HepG2 (cell line): ENCODE data around the gene KLF13. TPM values are rescaled to one million over a fixed set of nuclear protein-coding genes. Genes with fewer than 3 reads are reported as not detected.

Experiments used
- FOXK1 ChIP-seq: sonication (generic); formaldehyde crosslinking; IDR thresholded peaks from 2 replicates; pipeline ENCODE4 v1.4.0; 2020; ENCODE audit warnings: low read depth, missing genetic modification reagents, borderline replicate concordance
- HHEX ChIP-seq: IDR thresholded peaks from 2 replicates; pipeline ENCODE4 v1.6.1; 2016; ENCODE audit warnings: control low read depth
- HMG20B ChIP-seq: conservative IDR thresholded peaks from 2 replicates; pipeline ENCODE4 v1.6.1; 2016; ENCODE audit warnings: missing genetic modification reagents, missing compliant biosample characterization
- KAT2B ChIP-seq: fragments of 150-350 bp; IDR thresholded peaks from 2 replicates; pipeline ENCODE4 v1.6.1; 2014; ENCODE audit warnings: low read depth, low read length, borderline replicate concordance
- MIXL1 ChIP-seq: IDR thresholded peaks from 2 replicates; pipeline ENCODE4 v1.6.1; 2016
- NFKBIZ ChIP-seq: IDR thresholded peaks from 2 replicates; pipeline ENCODE4 v1.6.1; 2018; ENCODE audit warnings: missing genetic modification reagents, missing compliant biosample characterization
- PRPF4 ChIP-seq: fragments of 200-400 bp; formaldehyde crosslinking; IDR thresholded peaks from 2 replicates; pipeline ENCODE4 v1.6.1; 2016; ENCODE audit warnings: low read length, low read depth; ENCODE audit not compliant: poor library complexity, severe bottlenecking
- ZEB1 ChIP-seq: IDR thresholded peaks from 2 replicates; pipeline ENCODE4 v1.6.1; 2012; ENCODE audit warnings: mild to moderate bottlenecking, low read depth, inconsistent platforms; ENCODE audit not compliant: insufficient replicate concordance
- ZFP41 ChIP-seq: sonication (generic); formaldehyde crosslinking; IDR thresholded peaks from 2 replicates; pipeline ENCODE4 v1.4.0; 2020; ENCODE audit warnings: mild to moderate bottlenecking, missing genetic modification reagents, borderline replicate concordance
- ZNF205 ChIP-seq: IDR thresholded peaks from 2 replicates; pipeline ENCODE4 v1.6.1; 2018; ENCODE audit warnings: missing biosample characterization, missing genetic modification reagents
- ZNF329 ChIP-seq: sonication (generic); formaldehyde crosslinking; IDR thresholded peaks from 2 replicates; pipeline ENCODE4 v1.9.0; 2021; ENCODE audit warnings: low read depth, mild to moderate bottlenecking, missing genetic modification reagents
- ZNF644 ChIP-seq: IDR thresholded peaks from 2 replicates; pipeline ENCODE4 v1.6.1; 2016; ENCODE audit warnings: low read depth
- polyA plus RNA-seq, 8 experiments: library from polyadenylated mRNA; depleted of rRNA in 3 of 8; stranded (reverse) in 7 of 8; unstranded in 1 of 8; fragments of >200 nt; fragmentation: Illumina TruSeq in 4 of 8; extraction: Trizol in 4 of 8; gene quantifications; 2 replicates each; pipeline versions ENCODE4 v1.2.1 to v1.2.3, GENCODE V29; 2011 to 2016; ENCODE audit warnings: low read depth in 4 of 8, missing spikeins in 1 of 8, mixed read lengths in 1 of 8; ENCODE audit not compliant: insufficient read depth in 1 of 8
- total RNA-seq, 5 experiments: library from RNA; depleted of rRNA; stranded (reverse); fragments of >200 nt; fragmentation: Illumina TruSeq; extraction: Trizol; gene quantifications; 2 replicates each; pipeline ENCODE4 v1.2.3, GENCODE V29; 2016; ENCODE audit warnings: low read depth in 1 of 5
- TF ChIP-seq, protein P1 (sequence below): IDR thresholded peaks from 2 replicates; pipeline ENCODE4 v1.6.1; 2012; ENCODE audit warnings: low read depth, low read length, improper control_type of control experiment
- TF ChIP-seq, protein P2 (sequence below), 2 experiments: fragments of 450-650 bp in 1 of 2; sonication (generic) in 1 of 2; formaldehyde crosslinking; IDR thresholded peaks; 2 replicates each; pipeline versions ENCODE4 v1.5.0 to v1.8.0; 2020 to 2022; ENCODE audit warnings: mild to moderate bottlenecking in 1 of 2, missing genetic modification reagents in 1 of 2
- TF ChIP-seq, protein P3 (sequence below): sonication (generic); formaldehyde crosslinking; IDR thresholded peaks from 2 replicates; pipeline ENCODE4 v1.4.0; 2020; ENCODE audit warnings: missing genetic modification reagents; ENCODE audit errors: not compliant biosample characterization
- TF ChIP-seq, protein P4 (sequence below): sonication (generic); formaldehyde crosslinking; IDR thresholded peaks from 2 replicates; pipeline ENCODE4 v1.5.1; 2020; ENCODE audit warnings: mild to moderate bottlenecking, missing genetic modification reagents, borderline replicate concordance
- TF ChIP-seq, protein P5 (sequence below): IDR thresholded peaks from 2 replicates; pipeline ENCODE4 v1.6.1; 2016

Gene KLF13
- total and polyA plus RNA-seq, 2 of the 13 experiments (the other 11 are each of a cell fraction or from before 2014, with no cell fraction given) = 16.8 to 25.1 TPM

DNA sequence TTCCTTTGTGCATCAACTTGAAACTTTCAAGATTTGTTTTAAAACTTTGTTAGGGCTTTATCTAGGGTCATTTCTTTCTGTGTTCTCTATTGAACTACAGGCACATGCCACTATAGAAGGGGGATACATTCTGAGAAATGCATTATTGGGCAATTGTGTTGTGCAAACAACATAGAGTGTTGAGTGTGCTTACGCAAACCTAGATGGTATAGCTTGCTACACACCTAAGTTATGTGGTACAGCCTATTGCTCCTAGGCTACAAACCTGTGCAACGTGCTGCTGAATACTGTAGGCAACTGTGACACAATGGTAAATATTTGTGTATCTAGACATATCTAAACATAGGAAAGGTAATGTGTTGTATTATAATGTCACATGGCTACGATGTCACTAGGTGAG is 33.0 kb upstream of the KLF13 start (continued):
- no peak for TF ChIP-seq PRPF4
- TF ChIP-seq, protein P1, sequence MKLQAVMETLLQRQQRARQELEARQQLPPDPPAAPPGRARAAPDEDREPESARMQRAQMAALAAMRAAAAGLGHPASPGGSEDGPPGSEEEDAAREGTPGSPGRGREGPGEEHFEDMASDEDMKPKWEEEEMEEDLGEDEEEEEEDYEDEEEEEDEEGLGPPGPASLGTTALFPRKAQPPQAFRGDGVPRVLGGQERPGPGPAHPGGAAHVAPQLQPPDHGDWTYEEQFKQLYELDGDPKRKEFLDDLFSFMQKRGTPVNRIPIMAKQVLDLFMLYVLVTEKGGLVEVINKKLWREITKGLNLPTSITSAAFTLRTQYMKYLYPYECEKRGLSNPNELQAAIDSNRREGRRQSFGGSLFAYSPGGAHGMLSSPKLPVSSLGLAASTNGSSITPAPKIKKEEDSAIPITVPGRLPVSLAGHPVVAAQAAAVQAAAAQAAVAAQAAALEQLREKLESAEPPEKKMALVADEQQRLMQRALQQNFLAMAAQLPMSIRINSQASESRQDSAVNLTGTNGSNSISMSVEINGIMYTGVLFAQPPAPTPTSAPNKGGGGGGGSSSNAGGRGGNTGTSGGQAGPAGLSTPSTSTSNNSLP = peak; percentile 33; the same call in 1 of the 2 replicates
- no peak for TF ChIP-seq ZNF329 (CRISPR knock-in tag)
- TF ChIP-seq, protein P2, sequence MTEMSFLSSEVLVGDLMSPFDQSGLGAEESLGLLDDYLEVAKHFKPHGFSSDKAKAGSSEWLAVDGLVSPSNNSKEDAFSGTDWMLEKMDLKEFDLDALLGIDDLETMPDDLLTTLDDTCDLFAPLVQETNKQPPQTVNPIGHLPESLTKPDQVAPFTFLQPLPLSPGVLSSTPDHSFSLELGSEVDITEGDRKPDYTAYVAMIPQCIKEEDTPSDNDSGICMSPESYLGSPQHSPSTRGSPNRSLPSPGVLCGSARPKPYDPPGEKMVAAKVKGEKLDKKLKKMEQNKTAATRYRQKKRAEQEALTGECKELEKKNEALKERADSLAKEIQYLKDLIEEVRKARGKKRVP (CRISPR knock-in tag; IDR thresholded peaks at IDR 0.05) = peak in 1 of 2 experiments; percentile 88; a peak in 2 of 4 replicates
- TF ChIP-seq ZNF205 (CRISPR knock-in tag) = peak; percentile 37; the same call in 1 of the 2 replicates
- no peak for TF ChIP-seq ZEB1
- TF ChIP-seq HMG20B (CRISPR knock-in tag) = peak; percentile 75; the same call in 1 of the 2 replicates
- TF ChIP-seq MIXL1 (CRISPR knock-in tag) = 0 out of 2 replicates have a peak, but pooled peaks have one; percentile 18
- TF ChIP-seq, protein P3, sequence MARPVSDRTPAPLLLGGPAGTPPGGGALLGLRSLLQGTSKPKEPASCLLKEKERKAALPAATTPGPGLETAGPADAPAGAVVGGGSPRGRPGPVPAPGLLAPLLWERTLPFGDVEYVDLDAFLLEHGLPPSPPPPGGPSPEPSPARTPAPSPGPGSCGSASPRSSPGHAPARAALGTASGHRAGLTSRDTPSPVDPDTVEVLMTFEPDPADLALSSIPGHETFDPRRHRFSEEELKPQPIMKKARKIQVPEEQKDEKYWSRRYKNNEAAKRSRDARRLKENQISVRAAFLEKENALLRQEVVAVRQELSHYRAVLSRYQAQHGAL (CRISPR knock-in tag) = no peak
- no peak for TF ChIP-seq KAT2B
- TF ChIP-seq ZNF644 (CRISPR knock-in tag) = peak; percentile 73
- TF ChIP-seq HHEX (CRISPR knock-in tag) = peak; percentile 57
- TF ChIP-seq, protein P4, sequence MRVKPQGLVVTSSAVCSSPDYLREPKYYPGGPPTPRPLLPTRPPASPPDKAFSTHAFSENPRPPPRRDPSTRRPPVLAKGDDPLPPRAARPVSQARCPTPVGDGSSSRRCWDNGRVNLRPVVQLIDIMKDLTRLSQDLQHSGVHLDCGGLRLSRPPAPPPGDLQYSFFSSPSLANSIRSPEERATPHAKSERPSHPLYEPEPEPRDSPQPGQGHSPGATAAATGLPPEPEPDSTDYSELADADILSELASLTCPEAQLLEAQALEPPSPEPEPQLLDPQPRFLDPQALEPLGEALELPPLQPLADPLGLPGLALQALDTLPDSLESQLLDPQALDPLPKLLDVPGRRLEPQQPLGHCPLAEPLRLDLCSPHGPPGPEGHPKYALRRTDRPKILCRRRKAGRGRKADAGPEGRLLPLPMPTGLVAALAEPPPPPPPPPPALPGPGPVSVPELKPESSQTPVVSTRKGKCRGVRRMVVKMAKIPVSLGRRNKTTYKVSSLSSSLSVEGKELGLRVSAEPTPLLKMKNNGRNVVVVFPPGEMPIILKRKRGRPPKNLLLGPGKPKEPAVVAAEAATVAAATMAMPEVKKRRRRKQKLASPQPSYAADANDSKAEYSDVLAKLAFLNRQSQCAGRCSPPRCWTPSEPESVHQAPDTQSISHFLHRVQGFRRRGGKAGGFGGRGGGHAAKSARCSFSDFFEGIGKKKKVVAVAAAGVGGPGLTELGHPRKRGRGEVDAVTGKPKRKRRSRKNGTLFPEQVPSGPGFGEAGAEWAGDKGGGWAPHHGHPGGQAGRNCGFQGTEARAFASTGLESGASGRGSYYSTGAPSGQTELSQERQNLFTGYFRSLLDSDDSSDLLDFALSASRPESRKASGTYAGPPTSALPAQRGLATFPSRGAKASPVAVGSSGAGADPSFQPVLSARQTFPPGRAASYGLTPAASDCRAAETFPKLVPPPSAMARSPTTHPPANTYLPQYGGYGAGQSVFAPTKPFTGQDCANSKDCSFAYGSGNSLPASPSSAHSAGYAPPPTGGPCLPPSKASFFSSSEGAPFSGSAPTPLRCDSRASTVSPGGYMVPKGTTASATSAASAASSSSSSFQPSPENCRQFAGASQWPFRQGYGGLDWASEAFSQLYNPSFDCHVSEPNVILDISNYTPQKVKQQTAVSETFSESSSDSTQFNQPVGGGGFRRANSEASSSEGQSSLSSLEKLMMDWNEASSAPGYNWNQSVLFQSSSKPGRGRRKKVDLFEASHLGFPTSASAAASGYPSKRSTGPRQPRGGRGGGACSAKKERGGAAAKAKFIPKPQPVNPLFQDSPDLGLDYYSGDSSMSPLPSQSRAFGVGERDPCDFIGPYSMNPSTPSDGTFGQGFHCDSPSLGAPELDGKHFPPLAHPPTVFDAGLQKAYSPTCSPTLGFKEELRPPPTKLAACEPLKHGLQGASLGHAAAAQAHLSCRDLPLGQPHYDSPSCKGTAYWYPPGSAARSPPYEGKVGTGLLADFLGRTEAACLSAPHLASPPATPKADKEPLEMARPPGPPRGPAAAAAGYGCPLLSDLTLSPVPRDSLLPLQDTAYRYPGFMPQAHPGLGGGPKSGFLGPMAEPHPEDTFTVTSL = peak; percentile 43; the same call in 1 of the 2 replicates
- TF ChIP-seq ZFP41 (CRISPR knock-in tag) = no peak
- TF ChIP-seq FOXK1 = peak; percentile 91; the same call in 1 of the 2 replicates
- TF ChIP-seq, protein P5, sequence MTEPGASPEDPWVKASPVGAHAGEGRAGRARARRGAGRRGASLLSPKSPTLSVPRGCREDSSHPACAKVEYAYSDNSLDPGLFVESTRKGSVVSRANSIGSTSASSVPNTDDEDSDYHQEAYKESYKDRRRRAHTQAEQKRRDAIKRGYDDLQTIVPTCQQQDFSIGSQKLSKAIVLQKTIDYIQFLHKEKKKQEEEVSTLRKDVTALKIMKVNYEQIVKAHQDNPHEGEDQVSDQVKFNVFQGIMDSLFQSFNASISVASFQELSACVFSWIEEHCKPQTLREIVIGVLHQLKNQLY = no peak
- TF ChIP-seq NFKBIZ (CRISPR knock-in tag) = 0 out of 2 replicates have a peak, but pooled peaks have one; percentile 58
